K562 (cell line): ENCODE measurements around the gene NOP10.

ENCODE experiments used
- GTF2F1 ChIP-seq: IDR thresholded peaks from 2 replicates; pipeline ENCODE4 v1.6.1; 2011; ENCODE audit warnings: low read depth, low read length, improper control_type of control experiment
- NR3C1 ChIP-seq: sonication (generic); formaldehyde crosslinking; IDR thresholded peaks from 2 replicates; pipeline ENCODE4 v1.8.1; 2022; ENCODE audit warnings: missing genetic modification reagents
- TFE3 ChIP-seq: fragments of 450-650 bp; formaldehyde crosslinking; IDR thresholded peaks from 2 replicates; pipeline ENCODE4 v1.4.0; 2020; ENCODE audit warnings: mild to moderate bottlenecking, mixed read lengths
- ZNF3 ChIP-seq: fragments of 250-450 bp; sonication (Bioruptor Pico); IDR thresholded peaks from 2 replicates; pipeline ENCODE4 v1.5.0; 2021; ENCODE audit warnings: mild to moderate bottlenecking, moderate library complexity
- ZNF766 ChIP-seq: fragments of 200-800 bp; sonication (Bioruptor generic); conservative IDR thresholded peaks from 2 replicates; pipeline ENCODE4 v1.6.1; 2016; ENCODE audit warnings: missing genetic modification characterization, missing compliant biosample characterization

GRCh38 chr15:34358948-34359347, 16.0 kb upstream of the NOP10 start:
- no peak for TF ChIP-seq ZNF766 (CRISPR knock-in tag)
- no peak for TF ChIP-seq ZNF3 (CRISPR knock-in tag)
- TF ChIP-seq GTF2F1: no peak
- no peak for TF ChIP-seq NR3C1
- TF ChIP-seq TFE3: no peak
